ENCODE data around the gene PHF5A. TPM values are rescaled to one million over a fixed set of nuclear protein-coding genes. Genes with fewer than 3 reads are reported as not detected.
A peak's percentile ranks its signal among the peaks of the same experiment; 100 is the strongest.

Gene PHF5A
- total RNA-seq, 3 donors from 2014 or later: 42.0 to 46.0 (median 43.8) TPM

DNA sequence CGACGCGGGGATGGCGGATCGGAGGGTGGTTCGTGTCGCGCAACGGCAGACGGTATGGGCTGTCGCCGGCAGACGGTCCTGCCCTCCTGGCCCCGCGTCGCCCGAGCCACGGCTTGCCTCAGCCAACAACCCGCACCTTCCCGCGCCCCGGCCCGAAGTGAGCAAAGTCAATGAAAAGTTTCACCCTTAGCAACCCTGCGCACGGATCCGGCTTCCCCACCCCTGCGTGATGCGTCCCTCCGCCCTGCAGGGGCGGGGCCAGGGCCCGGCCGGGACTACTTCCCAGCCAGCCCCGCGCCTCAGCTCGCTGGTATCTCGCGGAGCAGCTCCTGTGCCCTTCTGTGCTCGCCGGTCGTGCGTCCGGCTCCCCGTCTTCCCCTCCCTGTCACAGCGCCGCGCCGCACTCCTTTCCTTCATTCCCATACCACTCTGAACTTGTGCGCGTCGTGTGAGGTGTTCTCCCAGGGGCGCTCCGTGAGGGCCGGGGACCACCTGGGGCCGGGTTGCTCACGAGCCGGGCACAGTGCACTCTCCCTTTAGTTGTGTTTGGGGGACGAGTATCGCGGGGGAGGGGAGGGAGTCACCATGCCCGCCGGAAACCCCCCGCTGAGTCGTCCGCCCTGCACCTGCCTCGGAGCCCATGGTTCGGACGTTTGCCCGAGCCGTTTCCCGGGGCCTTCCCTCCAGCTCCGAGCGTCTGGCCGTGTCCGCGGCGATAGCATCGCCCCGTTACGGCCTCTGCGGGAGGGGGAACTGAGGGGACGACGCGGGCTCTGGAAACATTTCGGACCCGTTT is 21.7 kb downstream of the PHF5A start, which contains the start of gene TOB2:
TOB2 (minus strand) TSS at position 163 of the 796 bp plus-strand sequence. CDS start 9,456 bp downstream, outside the sequence.
- peak; percentile 99 for TF ChIP-seq POLR2AphosphoS5 (IDR thresholded peaks at IDR 0.05)
- peak; percentile 99 for TF ChIP-seq POLR2A (IDR thresholded peaks at IDR 0.05)
- no peak for TF ChIP-seq CTCF (IDR thresholded peaks at IDR 0.05)
- intact Hi-C loops (cut with DNase I; ENCODE audit: low total_unique reads): loop anchor here (10.0 kb wide), 1 partner anchor 592 kb away; the partner anchor contains the start of genes ST13 and XPNPEP3
- DNase-seq (ENCODE audit: low spot score in 2 of 2): peak; percentile 93 to 95
- H3K27ac ChIP-seq: peak within 1 kb of the TSS; percentile 97 to 100
- no peaks in the 10 kb centered on the region for H3K36me3 ChIP-seq
- H3K4me3 ChIP-seq: peak within 1 kb of the TSS; percentile 69 to 100 (median 93)
- no peaks in the 10 kb centered on the region for H3K4me1 ChIP-seq
- H3K27me3 ChIP-seq: no peaks in the 10 kb centered on the region
- no peaks in the 10 kb centered on the region for H3K9me3 ChIP-seq

GRCh38 chr22:41446057-41446501 is 22.4 kb downstream of the PHF5A start:
- DNase-seq (ENCODE audit: low spot score in 2 of 2): no peak
- H3K4me3 ChIP-seq: peak overlapping the region; percentile 69 to 100 (median 93)
- H3K9me3 ChIP-seq: no peaks in the 10 kb centered on the region
- intact Hi-C loops (cut with DNase I; ENCODE audit: low total_unique reads): loop anchor here (10.0 kb wide), 1 partner anchor 591 kb away; the partner anchor contains the start of genes ST13 and XPNPEP3
- peak overlapping the region; percentile 97 to 100 for H3K27ac ChIP-seq
- no peak for TF ChIP-seq POLR2A (IDR thresholded peaks at IDR 0.05)
- H3K27me3 ChIP-seq: no peaks in the 10 kb centered on the region
- no peaks in the 10 kb centered on the region for H3K4me1 ChIP-seq
- no peaks in the 10 kb centered on the region for H3K36me3 ChIP-seq

- no peak for DNase-seq (ENCODE audit: low spot score in 2 of 2)
- intact Hi-C loops (cut with DNase I; ENCODE audit: low total_unique reads): loop anchor here (10.0 kb wide), 1 partner anchor 591 kb away; the partner anchor contains the start of genes ST13 and XPNPEP3
- no peak for TF ChIP-seq CTCF (IDR thresholded peaks at IDR 0.05)
- TF ChIP-seq POLR2A (IDR thresholded peaks at IDR 0.05): no peak
- no peak for TF ChIP-seq POLR2AphosphoS5 (IDR thresholded peaks at IDR 0.05)
- Histone ChIP-seq H3K4me3 (peak overlapping the region; percentile 69 to 100 (median 93)), H3K36me3 (no peaks in the 10 kb centered on the region), H3K27ac (peak overlapping the region; percentile 97 to 100), H3K9me3 (no peaks in the 10 kb centered on the region), H3K4me1 (no peaks in the 10 kb centered on the region), H3K27me3 (no peaks in the 10 kb centered on the region)
Observed at GRCh38 chr22:41445129-41446056, 23.1 kb downstream of the PHF5A start.

- peak overlapping the region; percentile 69 to 100 (median 93) for H3K4me3 ChIP-seq
- TF ChIP-seq POLR2AphosphoS5 (IDR thresholded peaks at IDR 0.05): peak; percentile 65 to 81 (median 75)
- peak in 1 of 3 donors; percentile 15 for TF ChIP-seq CTCF (IDR thresholded peaks at IDR 0.05)
- TF ChIP-seq POLR2A (IDR thresholded peaks at IDR 0.05): no peak
- DNase-seq (ENCODE audit: low spot score in 2 of 2): peak; percentile 85 to 92
- H3K27me3 ChIP-seq: no peaks in the 10 kb centered on the region
- no peaks in the 10 kb centered on the region for H3K4me1 ChIP-seq
- H3K9me3 ChIP-seq: no peaks in the 10 kb centered on the region
- no peaks in the 10 kb centered on the region for H3K36me3 ChIP-seq
- H3K27ac ChIP-seq: peak overlapping the region; percentile 97 to 100
- intact Hi-C loops (cut with DNase I; ENCODE audit: low total_unique reads): loop anchor here (10.0 kb wide), 1 partner anchor 590 kb away; the partner anchor contains the start of genes ST13 and XPNPEP3
Observed at GRCh38 chr22:41444360-41445128, 23.9 kb downstream of the PHF5A start.

Measured in breast epithelium (tissue), 4 donors.